Stimulated activated CD8-positive, alpha-beta memory T cell treated with anti-CD3 and anti-CD28 coated beads, Interleukin-4, amount 100 ng/mL, for 24 hours (primary cell): Measurements from ENCODE around the gene SETD1A.
A peak's percentile ranks its signal among the peaks of the same experiment; 100 is the strongest.
"Not testable (repeated sequence)": the region's sequence is repeated elsewhere in the genome, so short reads cannot be mapped to it uniquely, and the experiment has no call there.

Source experiments
- DNase-seq: peaks from one replicate; pipeline ENCODE4 v3.0.0-alpha.2; 2020; ENCODE audit warnings: low read depth

Gene SETD1A

DNA sequence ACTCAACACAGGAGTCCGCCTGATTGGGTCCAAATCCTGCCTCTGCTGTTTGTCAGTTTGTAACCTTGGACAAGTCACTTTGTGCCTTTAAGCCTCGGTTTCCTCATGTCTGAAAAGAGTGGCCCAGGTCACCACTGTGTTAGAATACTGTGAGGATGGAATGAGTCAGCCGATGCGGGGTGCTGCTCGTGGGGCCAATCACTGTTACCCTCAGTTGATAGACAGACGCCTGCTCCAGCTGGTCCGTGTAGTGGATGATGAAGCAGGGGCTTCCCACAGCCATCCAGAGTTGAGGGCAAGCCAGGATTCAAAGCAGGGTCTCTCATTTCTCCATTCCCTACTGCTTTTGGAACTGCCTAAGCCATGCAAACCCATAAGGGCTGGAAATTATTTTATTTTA, 28.4 kb upstream of the SETD1A start:
- DNase-seq, result no peak

- no peak for DNase-seq
These were observed 27.4 kb upstream of the SETD1A start for GRCh38 chr16:30930160-30930571.

GRCh38 chr16:30931068-30931650, 26.4 kb upstream of the SETD1A start:
- DNase-seq, result no peak

DNA sequence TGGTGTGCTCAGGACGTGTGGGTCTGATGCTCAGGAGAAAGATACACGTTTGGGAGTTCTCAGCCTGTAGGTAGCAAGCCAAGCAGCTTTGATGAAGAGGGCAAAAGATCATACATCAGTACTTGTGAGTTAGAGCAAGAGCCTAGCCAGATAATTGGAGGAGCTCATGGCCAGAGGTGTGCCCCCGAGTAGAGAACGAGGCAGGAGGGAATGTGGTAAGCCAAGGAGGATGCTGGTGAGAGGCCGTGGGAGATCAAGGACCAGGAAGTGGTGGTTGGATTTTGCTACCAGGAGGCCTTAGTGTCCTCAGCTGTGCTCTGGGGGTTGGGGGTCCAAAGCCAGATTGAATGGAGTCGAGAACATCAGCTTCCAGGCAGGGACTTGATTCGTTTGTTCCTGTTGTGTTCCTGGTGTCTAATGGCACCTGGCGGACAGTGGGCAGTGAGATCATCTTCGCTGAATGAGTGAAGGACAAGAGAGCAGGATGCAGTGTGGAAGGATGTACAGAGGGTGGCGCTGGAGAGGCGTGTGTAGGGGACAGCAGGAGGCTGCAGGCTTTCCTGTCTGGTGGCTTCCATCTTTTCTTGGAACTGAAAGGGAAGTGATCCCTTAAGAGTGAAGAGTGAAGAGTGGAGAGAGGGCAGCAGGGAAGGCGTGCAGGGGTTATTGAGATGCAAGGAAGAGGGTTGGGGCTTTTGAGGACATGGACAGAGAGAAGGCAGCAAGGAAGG, 22.6 kb upstream of the SETD1A start:
- DNase-seq, result no peak

GRCh38 chr16:30937692-30938091, 19.9 kb upstream of the SETD1A start:
- DNase-seq, result no peak

GRCh38 chr16:30939571-30939970, 18.0 kb upstream of the SETD1A start:
- DNase-seq, result not testable (repeated sequence)

GRCh38 chr16:30941600-30942425, 15.7 kb upstream of the SETD1A start:
- peak; percentile 51 for DNase-seq

GRCh38 chr16:30942426-30942806, 15.1 kb upstream of the SETD1A start:
- no peak for DNase-seq

- no peak for DNase-seq
These were observed 13.2 kb upstream of the SETD1A start for GRCh38 chr16:30944352-30944751.

- DNase-seq, result no peak
These were observed 10.6 kb upstream of the SETD1A start for GRCh38 chr16:30946671-30947540.

- no peak for DNase-seq
These were observed 10.1 kb upstream of the SETD1A start for GRCh38 chr16:30947541-30947858.

- no peak for DNase-seq
These were observed 9.5 kb upstream of the SETD1A start for GRCh38 chr16:30947859-30948666.

DNA sequence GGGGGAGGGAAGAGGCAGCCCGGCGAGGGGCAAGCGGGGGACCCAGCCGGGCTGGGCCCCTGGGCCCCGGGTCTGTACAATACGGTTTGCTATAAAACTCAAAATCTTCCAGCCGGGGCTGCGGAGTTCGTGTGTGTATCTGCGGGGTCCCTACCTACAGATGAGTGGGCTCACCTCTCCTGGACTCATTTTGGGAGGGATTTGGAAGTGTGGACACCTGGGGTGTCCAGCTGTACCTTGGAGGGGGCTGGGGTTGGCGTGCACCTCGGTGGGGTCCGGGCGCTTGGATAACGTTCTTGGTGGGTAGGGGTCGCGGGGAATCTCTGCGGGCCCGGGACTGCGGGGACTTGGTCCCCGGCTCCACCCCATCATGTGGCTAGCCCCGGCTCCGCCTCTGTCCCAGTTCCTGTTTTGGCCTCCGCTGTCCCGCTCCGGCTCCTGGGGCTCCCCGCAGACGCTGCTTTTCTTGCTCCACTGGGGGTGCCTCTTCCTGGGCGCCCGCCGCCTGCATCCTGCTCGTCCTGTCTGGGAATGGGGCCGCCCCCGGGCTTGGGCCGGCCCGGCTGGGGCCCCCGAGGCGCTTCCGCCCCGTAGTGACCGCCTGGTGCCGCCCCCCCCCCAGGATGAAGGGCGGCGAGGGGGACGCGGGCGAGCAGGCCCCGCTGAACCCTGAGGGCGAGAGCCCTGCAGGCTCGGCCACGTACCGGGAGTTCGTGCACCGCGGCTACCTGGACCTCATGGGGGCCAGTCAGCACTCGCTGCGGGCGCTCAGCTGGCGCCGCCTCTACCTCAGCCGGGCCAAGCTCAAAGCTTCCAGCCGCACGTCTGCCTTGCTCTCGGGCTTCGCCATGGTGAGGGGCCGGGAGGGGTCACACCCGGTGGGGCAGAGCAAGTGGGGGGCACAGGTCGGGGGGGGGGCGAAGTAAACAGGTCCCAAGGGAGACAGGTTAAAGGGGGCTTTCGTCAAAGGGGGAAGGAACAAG, 8.6 kb upstream of the SETD1A start, which contains the start of gene ORAI3:
ORAI3 (plus strand) TSS at position 402 of the 983 bp plus-strand sequence; CDS start at position 624, 222 bp downstream.
- DNase-seq, result no peak

DNA sequence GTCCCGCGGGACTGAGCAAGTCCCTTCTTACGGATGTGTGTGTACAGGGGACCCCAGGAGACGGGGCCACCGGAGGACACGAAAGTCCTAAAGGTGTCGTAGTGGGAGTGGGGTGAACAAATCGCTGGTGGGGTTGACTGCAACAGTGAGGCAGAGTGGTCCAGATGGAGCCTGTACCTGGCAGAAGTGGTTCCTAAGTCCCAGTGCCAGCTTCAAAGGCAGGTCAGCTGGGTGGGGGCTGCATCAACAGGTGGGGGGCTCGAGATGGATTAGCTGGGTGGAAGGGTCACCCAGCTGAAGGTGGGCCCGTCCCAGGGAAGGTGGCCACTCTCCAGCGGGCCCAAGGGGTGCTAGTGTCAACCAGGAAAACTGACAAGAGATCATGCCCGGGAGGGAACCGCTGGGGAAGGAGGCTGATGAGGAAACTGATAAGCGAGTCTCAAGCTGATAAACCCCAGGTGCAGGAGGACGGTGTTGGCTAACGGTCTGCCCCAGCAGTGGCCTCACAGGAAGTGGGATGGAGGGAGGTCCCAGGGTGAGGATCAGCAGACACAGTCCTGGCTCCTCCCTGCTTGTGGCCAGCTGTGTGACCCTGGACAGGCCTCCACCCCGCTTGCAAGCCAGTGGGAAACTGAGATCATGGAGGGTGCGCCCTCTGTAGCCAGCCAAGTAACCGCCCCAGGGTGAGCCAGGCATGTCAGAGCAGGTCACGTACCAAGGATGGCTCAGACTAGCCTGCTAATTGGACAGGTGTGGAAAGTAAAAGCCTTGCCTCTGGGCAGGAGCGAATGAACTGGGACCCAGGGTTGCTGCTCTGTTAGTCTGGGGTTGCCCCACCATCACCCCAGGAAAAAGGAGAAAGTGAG, 7.7 kb upstream of the SETD1A start:
- no peak for DNase-seq

GRCh38 chr16:30950516-30951065, 7.0 kb upstream of the SETD1A start:
- DNase-seq, result no peak

DNA sequence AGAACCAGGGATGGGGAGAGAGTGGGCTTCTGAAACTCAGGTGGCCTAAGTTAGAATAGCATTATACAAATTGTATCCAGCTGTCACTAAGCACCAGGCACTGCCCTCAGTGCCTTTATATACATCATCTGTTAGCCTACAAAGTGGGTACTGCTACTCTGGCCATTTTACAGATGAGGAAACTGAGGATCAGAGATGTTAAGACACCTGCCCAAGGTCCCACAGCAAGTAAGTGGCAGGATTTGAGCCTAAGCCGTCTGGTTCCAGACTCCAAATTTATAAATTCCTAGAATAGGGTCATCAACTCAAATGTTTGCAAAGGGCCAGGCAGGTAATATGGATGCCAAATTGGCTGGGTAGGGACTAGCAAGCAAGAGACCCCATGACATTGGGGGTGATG, 6.4 kb upstream of the SETD1A start:
- no peak for DNase-seq

DNA sequence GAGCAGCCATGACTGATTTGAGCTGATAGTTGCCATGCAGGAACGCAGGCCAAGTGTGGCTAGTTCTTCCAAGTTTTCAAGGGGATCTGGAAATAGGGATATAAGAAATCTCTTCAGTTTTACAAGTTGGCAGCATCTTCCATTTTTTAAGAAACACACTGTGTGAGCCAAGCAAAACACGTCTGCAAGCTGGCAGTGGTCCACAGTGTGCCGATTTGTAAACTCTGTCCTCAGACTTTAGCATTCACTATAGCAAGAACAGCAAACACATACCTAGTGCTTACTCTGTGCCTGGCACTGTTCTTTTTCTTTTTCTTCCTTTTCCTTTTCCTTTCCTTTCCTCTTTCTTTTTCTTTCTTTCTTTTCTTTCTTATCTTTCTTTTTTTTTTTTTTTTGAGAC, 5.8 kb upstream of the SETD1A start:
- DNase-seq, result no peak

DNA sequence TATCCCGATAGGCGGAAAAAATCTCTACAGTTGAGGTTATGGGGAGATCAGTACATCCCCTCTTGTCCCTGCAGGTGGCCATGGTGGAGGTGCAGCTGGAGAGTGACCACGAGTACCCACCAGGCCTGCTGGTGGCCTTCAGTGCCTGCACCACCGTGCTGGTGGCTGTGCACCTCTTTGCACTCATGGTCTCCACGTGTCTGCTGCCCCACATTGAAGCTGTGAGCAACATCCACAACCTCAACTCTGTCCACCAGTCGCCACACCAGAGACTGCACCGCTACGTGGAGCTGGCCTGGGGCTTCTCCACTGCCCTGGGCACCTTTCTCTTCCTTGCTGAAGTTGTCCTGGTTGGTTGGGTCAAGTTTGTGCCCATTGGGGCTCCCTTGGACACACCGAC, 4.4 kb upstream of the SETD1A start:
- no peak for DNase-seq
